CD4-positive, alpha-beta T cell treated with Interleukin-10 for 1 hour (primary cell): ENCODE data around the gene ITGA11.

ENCODE experiments used
- DNase-seq: peaks from one replicate; pipeline ENCODE4 v3.0.0-alpha.2; 2020

Gene ITGA11

DNA sequence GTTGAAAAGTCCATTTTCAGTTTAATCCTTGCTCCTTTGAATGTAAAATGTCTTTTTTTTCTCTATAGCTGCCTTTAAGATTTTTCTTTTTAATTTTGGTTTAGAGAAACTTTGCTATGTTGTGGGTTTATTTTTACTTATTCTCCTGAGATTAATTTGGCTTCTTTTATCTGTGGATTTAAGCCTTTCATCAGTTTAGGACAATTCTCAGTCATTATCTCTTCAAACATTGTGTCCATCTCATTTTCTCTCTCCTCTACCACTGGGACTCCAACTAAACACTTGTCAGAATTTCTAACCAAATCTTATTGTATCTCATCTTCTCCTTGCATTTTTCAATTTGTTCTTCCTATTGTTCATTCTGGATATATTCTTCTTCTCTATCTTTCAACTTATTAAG is 12.4 kb upstream of the ITGA11 start:
- no peak for DNase-seq

DNA sequence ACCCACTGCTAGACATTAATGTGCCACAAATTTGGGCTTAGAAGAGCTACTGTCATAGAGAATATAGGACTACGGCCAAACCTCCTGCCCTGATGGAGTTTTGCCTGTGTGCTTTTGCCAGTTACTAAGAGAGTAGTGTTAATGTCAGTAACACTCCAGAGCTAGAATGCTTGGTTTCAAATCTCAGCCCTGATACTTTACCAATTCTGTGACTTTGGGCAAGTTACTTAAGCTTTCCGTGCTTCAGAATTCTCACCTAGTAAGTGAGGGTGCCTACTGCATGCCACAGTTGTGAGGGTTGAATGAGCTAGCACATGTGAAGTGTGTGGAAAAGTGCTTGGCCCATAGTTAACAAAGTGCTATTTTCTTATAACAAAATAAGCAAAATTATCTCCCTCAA is 10.9 kb upstream of the ITGA11 start:
- no peak for DNase-seq

DNA sequence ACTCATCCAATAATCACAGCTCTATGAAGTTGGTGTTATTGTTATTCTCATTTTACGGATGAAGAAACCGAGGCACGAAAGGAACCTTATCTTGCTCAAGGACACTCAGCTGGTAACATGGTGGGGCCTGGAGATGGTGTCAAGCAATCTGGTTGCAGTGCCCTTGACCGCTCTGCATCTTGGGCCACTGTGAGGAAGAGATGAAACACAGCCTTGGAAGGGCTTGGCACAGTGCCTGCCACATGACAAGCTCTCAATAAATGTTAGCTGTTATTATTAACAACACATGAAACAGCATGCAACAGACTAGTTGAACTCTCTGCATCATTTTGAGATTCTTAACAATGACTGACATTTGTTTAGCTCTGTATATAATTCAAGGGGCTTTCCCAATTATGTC is 10.1 kb upstream of the ITGA11 start:
- DNase-seq = no peak

DNA sequence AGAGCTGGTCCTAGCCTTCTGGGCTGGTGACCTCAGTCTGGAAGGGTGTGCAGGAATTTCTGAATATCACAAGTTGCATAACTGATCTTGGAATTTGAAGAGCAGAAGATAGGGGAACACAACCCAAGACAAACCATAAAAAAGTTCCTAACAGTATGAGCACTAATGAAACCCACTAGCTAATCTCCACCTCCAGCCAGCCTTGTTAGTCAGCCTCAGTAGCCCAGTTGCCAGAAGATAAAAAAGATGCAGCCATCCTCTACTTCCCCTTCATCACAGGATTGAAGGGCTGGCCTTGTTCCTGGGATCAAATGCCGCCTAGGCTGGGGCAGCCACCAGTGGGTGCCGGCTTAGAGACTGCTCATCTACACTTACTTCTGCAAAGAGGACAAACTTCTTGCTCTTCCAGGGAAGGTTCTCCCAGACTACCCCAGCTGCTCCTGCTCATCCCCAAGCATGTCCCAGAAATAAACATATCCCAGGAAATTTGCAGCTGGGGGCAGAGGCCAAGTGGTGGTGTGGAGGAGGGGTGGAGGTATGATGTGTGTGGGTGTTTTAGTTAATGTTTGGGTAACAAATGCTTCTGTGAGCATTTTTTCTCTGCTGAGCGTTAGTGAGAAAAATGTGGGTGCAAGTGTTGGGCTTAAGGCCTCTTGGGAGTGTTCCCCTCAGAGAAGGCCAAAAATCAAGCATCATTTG is 9.2 kb upstream of the ITGA11 start:
- DNase-seq = no peak

DNA sequence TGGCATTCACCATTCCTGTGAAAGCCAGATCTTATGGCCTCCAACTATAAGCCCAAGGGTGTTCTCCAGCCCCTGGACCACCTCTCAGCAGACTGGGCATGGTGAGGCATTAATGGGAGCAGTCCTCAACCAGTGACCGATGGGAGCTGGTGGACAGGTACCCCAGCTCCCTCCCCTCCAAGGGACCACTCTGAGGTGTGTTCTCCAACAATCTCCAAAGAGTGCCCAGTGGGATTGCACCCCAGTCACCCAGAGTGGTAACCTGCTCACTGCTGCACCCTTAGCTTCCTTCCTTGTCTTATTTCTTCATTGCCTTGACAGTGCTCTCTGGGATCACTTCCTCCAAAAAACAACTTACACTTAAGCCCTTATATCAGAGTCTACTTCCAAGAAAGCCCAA is 8.2 kb upstream of the ITGA11 start:
- DNase-seq = no peak

DNA sequence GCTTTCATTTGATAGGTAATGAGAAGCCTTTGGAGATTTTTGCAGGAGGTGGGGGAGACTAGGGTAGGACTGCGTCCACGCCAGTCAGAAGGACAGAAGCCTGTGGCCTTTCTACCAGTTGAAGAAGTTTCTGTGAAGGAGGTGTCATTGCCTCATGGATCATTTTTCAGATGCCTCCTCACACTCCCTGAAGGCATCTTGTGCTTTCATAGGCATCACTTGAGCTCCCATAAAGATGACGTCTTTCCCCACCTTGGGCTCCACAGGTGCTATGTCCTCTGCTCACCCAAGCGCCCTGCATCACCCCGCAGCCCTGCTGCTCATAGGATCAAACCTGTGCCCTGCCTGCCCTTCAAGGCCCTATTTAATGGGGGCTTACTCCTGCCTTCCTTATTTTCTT is 7.5 kb upstream of the ITGA11 start:
- DNase-seq = no peak

DNA sequence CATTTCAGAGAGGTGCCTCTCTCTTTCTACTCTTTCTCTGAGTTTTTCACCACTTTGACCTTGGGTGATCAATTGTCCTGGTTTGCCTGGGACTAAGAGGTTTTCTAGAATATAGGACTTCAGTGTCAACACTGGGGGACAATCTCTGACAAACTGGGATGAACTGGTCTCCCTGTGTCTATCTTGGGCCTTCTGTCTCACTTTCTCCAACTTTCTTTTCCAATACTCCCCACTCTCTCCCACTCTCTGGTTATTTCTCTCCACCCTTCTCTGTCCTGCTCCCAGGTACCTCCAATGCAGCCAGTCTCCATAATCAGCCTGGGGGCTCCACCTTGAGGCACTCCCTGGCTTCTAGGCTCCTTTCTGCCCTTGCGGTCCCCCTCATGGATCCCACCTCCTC is 4.7 kb upstream of the ITGA11 start:
- DNase-seq = no peak

DNA sequence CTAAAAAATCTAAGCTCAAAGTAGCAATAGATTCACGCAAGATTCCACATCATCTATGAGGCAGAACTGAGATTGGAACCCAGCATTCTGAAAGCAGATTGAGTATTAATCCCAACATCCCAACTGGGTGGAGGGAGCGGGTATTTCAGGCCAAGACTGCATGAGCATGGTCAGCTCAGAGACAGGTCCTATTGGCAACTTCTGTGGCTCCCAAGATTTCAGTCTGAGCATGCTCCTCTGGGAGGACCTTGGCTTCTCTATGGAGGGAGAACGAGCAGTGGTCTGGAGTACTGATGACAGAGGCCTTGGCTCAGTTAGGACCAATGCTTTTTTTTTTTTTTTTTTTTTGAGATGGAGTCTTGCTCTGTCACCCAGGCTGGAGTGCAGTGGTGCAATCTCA is 4.0 kb upstream of the ITGA11 start:
- DNase-seq = no peak

DNA sequence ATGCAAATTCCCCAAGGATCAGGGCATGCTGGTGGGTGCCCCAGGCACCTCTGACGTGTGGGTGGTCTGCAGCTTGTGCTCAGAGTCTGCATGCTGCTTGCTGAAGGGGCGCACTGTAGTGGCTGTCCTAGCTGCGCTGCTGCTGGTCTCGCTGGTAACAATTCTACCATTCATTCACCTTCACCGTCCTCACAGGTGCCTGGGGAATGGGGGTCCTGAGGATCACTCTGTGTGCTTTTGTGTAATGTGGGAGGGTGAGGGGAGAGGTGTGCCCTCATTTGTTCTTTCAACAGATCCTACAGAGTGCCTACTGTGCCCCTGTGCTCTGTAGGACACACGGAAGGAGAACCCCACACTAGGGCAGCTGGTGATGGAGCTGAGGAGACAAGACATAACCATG is 2.1 kb upstream of the ITGA11 start:
- DNase-seq = no peak

DNA sequence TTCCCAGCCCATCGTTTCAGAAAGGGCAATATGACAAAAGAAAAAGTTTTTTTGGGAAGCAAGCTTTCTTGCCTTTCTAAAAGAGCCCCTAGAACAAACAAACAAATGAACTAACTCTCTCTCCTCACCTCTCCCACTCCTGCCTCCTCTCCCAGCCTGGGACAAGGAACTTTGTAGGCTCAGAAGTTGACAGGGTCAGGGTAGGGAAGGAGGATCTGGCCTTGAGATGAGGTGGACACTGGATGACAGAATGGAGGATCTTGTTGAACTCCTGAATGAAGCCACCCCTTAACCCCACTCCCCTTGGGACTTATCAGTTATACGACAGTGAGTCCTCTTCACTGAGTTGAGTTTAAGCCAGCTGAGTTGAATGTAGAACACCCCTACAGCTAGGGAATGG is 1.6 kb upstream of the ITGA11 start:
- no peak for DNase-seq

DNA sequence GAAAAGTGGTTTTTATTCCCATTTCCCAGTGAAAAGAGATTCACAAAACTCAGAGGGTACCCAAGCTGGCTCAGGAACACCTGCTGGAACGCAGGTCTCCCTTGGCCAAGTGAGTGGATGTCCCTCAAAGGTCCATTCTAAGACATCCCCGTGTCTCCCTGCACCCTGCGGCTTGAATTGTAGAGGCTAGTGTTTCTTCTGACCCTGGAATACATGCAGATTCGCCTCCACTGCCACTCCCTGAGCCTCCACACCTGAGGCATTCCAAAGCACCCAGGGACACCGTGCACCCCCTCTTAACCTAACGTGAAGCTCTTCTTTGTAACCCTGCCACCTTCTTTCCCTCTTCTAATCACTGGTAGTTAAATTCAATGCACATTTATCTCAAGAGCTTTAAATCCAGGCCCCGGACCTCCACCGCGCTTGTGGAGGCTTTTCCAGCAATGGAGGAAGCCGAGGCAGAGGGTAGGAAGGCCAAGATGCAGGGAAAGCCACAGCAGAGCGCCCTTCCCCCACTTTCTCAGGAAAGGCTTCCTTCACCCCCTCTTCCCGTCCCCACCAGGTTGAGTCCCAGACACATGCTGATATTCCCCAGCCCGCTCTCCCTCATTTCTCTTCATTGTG is 590 bp upstream of the ITGA11 start:
- no peak for DNase-seq

DNA sequence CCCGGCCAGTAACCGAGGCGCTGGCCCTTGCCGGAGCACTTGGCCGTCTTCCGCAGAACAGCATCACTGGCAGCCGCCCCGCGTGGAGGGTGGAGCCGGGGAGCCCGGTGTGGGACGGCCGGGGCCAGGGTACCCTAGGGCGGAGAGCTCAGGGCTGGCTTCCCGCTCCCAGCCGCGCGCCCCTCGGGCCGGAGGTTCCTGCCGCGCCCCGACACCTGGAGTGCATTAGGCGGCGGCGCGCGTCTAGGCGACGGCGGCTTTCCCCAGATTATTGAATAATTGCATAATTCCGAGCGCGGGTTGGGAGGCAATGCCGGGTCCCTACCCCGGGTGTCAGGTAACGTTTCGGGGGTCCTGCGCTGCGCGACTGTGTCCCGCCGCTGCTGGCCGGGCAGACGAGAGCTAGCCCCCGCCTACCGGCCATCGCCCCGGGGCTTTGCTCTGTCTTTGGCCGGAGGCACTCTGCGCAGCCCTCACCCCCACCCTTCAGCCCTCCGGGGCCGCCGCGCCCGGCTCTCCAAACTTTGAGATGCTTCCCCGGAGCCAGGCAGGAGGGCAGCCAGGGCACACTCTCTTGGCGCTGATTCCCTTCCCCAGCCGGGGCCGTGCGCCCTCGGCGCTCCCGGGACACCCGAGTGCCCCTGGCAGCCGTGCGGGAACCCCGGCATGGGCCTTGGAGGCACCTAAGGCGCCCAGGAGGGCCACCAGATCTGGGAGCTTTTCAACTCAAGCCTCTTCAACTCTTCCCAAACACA is 749 bp downstream of the ITGA11 start:
- DNase-seq = no peak

DNA sequence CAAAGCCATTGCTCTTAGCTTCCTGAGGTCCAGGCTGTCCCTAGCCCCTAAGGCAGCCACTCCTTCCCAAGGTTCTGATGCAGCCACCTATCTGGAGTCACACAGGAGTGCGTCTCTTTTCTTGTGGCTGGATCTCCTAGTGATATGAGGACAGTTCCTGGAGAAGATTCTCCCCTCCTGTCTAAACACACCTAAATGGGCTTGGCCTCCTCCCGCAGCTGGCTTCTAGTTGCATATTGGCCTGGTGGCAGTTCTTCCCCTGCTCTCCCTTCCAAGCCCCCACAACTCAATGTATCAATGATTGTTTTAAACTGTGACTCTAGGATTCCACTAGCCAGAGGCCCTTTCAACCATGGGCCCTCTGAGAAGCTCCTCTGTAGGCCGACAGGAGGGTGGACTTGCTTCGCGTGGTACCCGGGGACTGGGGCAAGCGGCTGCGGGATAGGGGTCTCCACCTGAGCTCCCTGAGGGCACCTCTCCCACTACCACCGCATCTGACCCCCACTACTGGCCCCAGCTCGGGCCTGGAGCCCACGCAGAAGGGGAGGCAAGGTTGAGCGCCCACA is 1.4 kb downstream of the ITGA11 start:
- no peak for DNase-seq

DNA sequence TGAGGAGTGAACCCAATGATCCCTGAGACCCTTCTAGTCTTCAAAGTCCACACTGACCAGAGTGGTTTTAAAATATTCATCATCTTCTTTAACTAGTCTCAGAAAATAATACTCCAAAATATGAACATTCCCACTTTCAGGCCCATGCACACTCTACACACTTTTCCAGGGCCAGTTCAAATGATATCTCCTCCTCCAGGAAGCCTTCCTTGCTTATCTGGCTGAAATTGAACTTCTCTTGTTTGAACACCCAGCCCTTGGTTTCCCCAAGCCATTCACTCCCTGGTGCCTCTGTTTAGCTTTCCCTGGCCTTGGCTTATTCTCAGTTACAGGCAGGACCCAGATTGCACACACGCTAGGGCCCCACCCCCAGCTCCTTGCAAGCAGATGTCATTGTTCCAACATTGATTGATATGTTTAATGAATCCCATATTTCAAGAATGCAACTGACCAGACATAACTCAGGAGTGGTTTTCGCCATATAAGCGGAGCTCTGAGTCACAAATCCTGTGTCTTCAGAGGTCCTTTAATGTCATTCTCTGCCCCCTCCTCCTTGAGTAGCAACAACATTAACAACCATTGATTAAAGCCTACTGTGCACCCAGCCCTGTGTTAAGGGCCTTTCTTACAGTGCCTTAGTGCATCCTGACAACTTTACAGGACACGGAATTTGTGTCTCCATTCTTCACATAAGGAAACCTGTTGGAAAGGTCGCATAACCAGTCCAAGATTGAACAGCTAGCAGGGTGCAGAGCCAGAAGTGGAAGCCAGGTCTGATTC is 2.1 kb downstream of the ITGA11 start:
- DNase-seq = no peak

DNA sequence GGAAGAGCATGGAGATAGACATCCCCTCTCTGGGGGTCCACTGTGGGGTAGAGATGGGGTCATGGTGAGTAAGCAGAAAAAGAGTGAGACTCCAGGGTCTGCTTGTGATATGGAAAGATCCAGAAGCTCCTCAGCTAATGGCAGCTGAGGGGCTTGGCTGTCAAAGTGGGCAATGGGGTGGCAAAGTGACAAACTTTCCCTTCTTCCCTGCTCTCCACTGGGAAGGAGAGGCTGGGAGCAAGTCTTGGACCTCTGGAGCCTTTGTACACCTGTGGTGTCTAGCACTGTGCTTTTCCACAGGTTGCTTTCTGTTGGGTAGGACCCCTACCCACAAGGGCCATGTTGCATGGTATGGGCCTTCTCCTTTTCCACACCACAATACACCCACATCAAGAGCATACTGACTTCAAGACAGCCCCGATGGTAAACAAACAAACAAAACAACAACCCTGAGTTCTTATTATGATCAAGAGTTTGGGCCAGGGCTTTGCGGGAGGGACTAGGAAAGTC is 3.5 kb downstream of the ITGA11 start:
- DNase-seq = no peak

DNA sequence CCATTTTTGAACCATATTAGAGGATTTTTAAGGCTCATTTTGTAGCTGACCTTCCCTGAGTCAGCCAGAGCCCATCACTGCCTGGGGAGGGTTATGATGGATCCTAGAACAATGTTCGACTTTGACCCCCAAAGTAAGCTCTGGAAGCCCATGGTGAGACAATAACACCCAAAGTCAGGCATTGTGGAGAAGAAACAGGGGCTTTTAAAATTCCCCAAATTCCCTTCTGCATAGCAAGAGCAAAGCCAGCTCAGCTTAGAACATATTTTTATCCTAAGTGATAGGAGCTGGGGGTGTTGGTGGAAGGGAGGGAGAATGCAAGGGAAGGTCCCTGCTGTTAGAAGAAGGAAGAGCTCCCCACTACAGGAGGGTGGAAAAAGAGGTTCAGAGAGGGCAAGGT is 4.0 kb downstream of the ITGA11 start:
- no peak for DNase-seq

DNA sequence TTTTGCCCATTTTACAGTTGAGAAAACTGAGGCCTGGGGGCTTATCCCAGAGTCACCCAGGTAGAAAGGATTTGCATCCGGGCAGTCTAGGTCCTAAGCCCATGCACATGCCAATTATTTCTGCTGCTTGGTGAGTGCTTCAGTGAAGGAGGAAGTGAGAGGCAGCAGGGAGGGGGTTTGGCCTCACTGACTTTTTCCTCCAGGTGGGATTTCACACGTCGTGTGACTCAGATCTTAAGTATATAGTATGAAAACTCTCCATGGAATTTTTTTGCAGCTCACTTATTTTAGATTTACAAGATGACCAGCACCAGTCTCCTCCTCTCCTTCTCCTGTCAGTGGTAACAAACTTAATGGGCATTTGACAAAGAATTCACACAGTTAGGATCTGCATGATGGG is 4.6 kb downstream of the ITGA11 start:
- no peak for DNase-seq

DNA sequence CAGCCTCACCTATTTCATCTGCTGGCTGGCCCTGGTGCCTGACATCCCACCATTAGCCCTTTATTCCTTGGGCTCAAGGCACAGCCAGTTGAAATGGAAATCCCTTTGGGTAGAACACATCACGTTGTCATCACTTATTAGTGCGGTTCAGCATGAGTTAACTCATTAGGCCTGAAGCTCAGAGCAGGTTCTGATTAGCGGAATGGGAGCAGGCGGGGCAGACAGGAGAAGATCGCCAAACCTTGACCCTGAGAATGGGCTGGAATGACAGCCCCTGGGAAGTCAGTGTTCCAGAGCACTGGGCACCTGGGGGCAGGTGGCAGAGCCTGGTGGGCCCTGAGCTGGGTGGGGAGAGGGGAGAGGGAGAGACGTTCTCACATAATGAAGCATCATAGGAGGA is 5.8 kb downstream of the ITGA11 start:
- DNase-seq = no peak

DNA sequence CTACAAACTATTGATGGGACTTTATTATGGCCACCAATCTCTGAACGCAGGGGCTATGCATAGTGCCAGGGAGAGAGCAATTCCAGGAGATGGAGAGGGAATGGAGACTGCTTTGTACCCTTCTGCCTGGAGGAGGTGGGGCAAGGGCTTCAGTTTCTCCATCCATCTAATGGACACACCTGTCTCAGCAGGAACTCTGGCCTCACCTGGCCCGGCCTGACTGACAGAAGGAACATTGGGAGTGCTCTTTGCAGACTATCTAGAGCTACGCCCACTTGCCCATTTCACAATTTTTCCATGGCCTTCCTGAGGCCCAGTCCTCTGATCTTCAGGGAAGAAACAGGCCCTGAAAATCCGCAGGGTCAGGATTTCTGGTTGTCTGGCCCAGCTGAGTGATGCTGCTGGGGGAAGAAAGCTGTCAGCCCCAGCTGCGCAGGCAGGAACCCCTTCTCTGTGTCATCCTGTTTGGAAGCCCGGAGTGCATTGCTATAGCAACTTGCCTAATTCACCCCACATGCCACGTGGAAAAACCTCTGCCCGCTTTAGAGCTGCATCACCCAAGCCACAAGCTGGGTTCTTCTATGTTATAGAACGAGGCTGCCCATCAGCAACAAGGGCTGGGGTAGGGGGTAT is 6.4 kb downstream of the ITGA11 start:
- no peak for DNase-seq

DNA sequence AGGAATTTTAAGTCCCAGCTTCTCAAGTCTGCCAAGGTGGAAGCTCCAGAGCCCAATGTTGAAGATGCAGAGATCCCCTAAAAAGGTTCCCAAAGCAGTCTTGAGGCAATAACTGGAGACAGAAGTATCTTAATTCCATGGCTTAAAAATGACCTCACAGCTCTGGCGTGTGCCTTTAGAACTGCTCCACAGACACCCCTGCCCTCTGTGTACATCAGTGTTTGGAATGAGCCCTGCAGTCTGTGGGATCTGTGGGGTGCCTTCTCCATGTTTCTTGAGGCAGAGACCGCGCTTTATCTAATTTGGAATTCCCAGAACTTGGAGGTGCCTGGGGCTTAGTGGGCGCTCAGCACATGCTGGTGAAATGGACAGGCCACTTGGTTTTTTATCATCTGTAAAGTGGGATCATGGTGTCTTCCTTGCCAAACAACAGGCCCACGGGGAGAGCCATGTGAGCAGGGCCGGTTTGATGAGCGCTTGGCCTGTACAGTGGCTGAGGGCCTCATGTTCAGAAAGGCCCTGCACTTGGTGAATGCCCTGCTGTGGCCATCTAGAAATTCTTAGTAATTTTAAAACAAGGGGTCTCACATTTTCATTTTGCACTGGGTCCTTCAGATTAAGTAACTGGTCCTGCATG is 7.1 kb downstream of the ITGA11 start:
- no peak for DNase-seq

DNA sequence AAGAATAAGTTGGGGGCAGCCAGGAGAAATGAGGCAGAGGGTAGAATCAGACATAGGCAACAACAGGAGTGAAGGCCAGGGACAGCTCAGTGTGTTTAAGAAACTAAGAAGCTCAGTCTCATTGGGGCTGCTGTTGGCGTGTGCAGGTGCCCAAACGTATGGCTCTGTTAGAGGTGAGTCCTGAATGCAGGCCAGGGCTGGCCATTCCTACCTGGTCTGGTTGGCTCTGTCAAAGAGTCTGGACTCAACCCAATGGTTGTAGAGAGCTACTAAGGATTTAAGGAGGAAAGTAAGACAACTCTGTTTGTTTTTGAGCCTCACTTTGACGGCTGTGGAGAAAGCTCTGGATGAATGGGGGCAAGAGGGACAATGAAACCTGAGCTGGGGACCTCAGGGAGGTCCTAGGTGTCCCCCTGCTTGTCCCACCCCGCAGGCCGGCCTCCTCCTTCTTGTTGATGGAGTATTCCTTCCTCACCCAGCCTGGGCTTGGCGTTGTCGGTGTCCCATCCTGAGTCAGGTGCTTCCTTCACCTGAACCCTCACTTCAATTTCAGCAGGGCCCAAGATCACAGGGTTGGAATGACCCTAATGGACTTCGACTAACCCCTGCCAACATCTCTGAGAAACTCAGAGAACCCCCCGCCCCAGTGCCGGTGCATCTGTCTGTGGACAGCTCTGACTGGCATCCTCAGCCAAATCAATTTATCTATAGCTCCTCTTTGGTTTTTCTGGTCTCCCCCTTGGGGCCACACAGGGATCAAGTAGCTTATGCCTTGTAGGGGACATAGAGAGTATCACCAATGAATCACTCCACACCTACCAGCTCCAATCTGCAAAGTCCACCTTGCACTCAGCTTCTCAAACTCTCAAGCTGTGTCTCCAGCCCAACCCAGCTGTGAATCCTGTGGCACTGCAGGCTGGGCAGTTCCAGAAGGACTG is 8.3 kb downstream of the ITGA11 start:
- DNase-seq = no peak
